ENCODE results near the gene PCBD1.

DNA sequence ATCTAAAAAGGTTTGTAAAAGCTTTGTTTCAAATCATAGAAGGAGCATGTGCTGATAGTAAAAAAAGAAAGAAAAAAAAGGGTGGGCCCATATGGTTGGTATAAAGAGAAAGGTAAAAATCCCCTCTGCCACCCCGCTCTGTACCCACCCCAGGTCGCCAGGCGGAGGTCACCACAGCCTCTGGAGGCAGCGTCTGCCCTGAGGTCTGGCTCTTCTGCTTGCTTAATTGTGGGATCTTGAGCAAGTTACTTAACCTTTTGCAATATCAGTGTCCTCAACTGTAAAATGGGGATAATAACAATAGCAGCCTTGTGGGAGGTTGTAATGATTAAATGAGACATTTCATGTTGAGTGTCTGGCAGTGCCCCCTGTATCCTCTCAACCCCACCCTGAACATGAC lies 10.7 kb upstream of the PCBD1 start:
- TF ChIP-seq, protein P1, sequence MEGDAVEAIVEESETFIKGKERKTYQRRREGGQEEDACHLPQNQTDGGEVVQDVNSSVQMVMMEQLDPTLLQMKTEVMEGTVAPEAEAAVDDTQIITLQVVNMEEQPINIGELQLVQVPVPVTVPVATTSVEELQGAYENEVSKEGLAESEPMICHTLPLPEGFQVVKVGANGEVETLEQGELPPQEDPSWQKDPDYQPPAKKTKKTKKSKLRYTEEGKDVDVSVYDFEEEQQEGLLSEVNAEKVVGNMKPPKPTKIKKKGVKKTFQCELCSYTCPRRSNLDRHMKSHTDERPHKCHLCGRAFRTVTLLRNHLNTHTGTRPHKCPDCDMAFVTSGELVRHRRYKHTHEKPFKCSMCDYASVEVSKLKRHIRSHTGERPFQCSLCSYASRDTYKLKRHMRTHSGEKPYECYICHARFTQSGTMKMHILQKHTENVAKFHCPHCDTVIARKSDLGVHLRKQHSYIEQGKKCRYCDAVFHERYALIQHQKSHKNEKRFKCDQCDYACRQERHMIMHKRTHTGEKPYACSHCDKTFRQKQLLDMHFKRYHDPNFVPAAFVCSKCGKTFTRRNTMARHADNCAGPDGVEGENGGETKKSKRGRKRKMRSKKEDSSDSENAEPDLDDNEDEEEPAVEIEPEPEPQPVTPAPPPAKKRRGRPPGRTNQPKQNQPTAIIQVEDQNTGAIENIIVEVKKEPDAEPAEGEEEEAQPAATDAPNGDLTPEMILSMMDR (IDR thresholded peaks at IDR 0.05 in 4 of 5, conservative IDR thresholded peaks at IDR 0.05 in 1 of 5): no peak
- TF ChIP-seq POLR2A (IDR thresholded peaks at IDR 0.05): no peak

Measured in gastrocnemius medialis (tissue), 4 donors.